CD14-positive monocyte (primary cell): ENCODE measurements around the gene CNTNAP2. TPM values are rescaled to one million over a fixed set of nuclear protein-coding genes. Genes with fewer than 3 reads are reported as not detected.

Experiments
- DNase-seq, 3 donors: peaks; one replicate each; pipeline ENCODE4 v3.0.0-alpha.2; 2011 to 2022
- H2AFZ ChIP-seq: 2 replicates; pipeline ENCODE4 v1.6.0; 2012; ENCODE audit warnings: mild to moderate bottlenecking, low read depth, low read length, inconsistent platforms; ENCODE audit not compliant: insufficient read depth, poor library complexity, severe bottlenecking
- H3K27ac ChIP-seq, 2 donors: 1 replicate in 1 of 2; 2 replicates in 1 of 2; pipeline ENCODE4 v1.5.1; 2012 to 2013; ENCODE audit warnings: low read length in 2 of 2, control low read depth in 1 of 2, inconsistent platforms in 1 of 2, low read depth in 1 of 2, mild to moderate bottlenecking in 1 of 2
- H3K27me3 ChIP-seq, 2 donors: one replicate each; pipeline versions ENCODE4 v1.6.0 to v1.6.1; 2011 to 2013; ENCODE audit warnings: low read length in 2 of 2; ENCODE audit not compliant: control insufficient read depth in 2 of 2, insufficient read depth in 2 of 2
- H3K36me3 ChIP-seq, 2 donors: replicated peaks in 1 of 2; 1 replicate in 1 of 2; 2 replicates in 1 of 2; pipeline versions ENCODE4 v1.5.1 to v1.6.1; 2012 to 2013; ENCODE audit warnings: low read length in 2 of 2, control low read depth in 1 of 2, inconsistent platforms in 1 of 2, mild to moderate bottlenecking in 1 of 2; ENCODE audit not compliant: insufficient read depth in 2 of 2, control insufficient read depth in 1 of 2
- H3K4me1 ChIP-seq, 2 donors: 1 replicate in 1 of 2; 2 replicates in 1 of 2; pipeline versions ENCODE4 v1.5.1 to v1.6.1; 2012 to 2013; ENCODE audit warnings: low read length in 2 of 2, control low read depth in 1 of 2, inconsistent platforms in 1 of 2, mild to moderate bottlenecking in 1 of 2, moderate library complexity in 1 of 2; ENCODE audit not compliant: insufficient read depth in 2 of 2, control insufficient read depth in 1 of 2
- H3K4me2 ChIP-seq: replicated peaks from 2 replicates; pipeline ENCODE3; 2012; ENCODE audit warnings: low read length, moderate library complexity, mild to moderate bottlenecking; ENCODE audit not compliant: poor library complexity, severe bottlenecking; ENCODE audit errors: extremely low read depth
- H3K4me3 ChIP-seq, 3 experiments: fragments of 200-600 bp in 1 of 3; sonication (generic) in 1 of 3; replicated peaks in 1 of 3; 1 replicate in 2 of 3; 2 replicates in 1 of 3; pipeline ENCODE4 v1.5.1; 2011 to 2013; ENCODE audit warnings: low read length in 3 of 3, mild to moderate bottlenecking in 3 of 3, control low read depth in 2 of 3, low read depth in 2 of 3, inconsistent platforms in 1 of 3, moderate library complexity in 1 of 3
- H3K79me2 ChIP-seq: 2 replicates; pipeline ENCODE4 v1.6.0; 2012; ENCODE audit warnings: mild to moderate bottlenecking, control low read depth, inconsistent platforms, low read length, moderate library complexity; ENCODE audit not compliant: insufficient read depth
- H3K9ac ChIP-seq: 2 replicates; pipeline ENCODE4 v1.6.0; 2017; ENCODE audit warnings: low read length, mild to moderate bottlenecking; ENCODE audit not compliant: insufficient read depth, poor library complexity, severe bottlenecking
- H3K9me3 ChIP-seq, 2 donors: replicated peaks in 1 of 2; 1 replicate in 1 of 2; 2 replicates in 1 of 2; pipeline versions ENCODE4 v1.5.1 to v1.6.1; 2012 to 2013; ENCODE audit warnings: low read length in 2 of 2, control low read depth in 1 of 2; ENCODE audit not compliant: control insufficient read depth in 1 of 2, insufficient read depth in 1 of 2
- H4K20me1 ChIP-seq: 2 replicates; pipeline ENCODE4 v1.6.0; 2012; ENCODE audit warnings: mild to moderate bottlenecking, low read length, control low read depth, moderate library complexity; ENCODE audit not compliant: insufficient read depth
- H3K27ac Mint-ChIP-seq, 7 donors: one replicate each; pipeline ENCODE4 v1.8.0; 2020; ENCODE audit warnings: mild to moderate bottlenecking in 7 of 7, mixed read lengths in 7 of 7, moderate library complexity in 6 of 7, inconsistent platforms in 2 of 7
- H3K27me3 Mint-ChIP-seq, 3 donors: one replicate each; pipeline ENCODE4 v1.8.0; 2021 to 2022; ENCODE audit warnings: low read depth in 3 of 3, mild to moderate bottlenecking in 3 of 3, mixed read lengths in 3 of 3, moderate library complexity in 3 of 3, inconsistent platforms in 1 of 3
- H3K36me3 Mint-ChIP-seq, 2 donors: one replicate each; pipeline ENCODE4 v1.8.0; 2020; ENCODE audit warnings: mixed read lengths in 2 of 2, inconsistent platforms in 1 of 2, mild to moderate bottlenecking in 1 of 2
- H3K4me1 Mint-ChIP-seq: one replicate; pipeline ENCODE4 v1.8.0; 2020; ENCODE audit warnings: mild to moderate bottlenecking, mixed read lengths
- H3K4me3 Mint-ChIP-seq, 2 donors: one replicate each; pipeline ENCODE4 v1.8.0; 2020; ENCODE audit warnings: mild to moderate bottlenecking in 2 of 2, mixed read lengths in 2 of 2, moderate library complexity in 1 of 2
- H3K9me3 Mint-ChIP-seq, 7 donors: one replicate each; pipeline ENCODE4 v1.8.0; 2020 to 2022; ENCODE audit warnings: mixed read lengths in 7 of 7, mild to moderate bottlenecking in 6 of 7, moderate library complexity in 6 of 7, inconsistent platforms in 2 of 7
- CTCF ChIP-seq: fragments of 200-600 bp; IDR thresholded peaks from one replicate; pipeline ENCODE4 v1.8.0; 2022; ENCODE audit warnings: antibody characterized with exemption, mild to moderate bottlenecking
- WGBS: methylation state at CpG from one replicate; pipeline ENCODE4 v1.1.5; 2013; ENCODE audit warnings: missing lambda C conversion rate; ENCODE audit not compliant: insufficient coverage; 5-methylcytosine and 5-hydroxymethylcytosine counted together
- intact Hi-C, 2 donors: fragments of 100-400 bp; cut with micrococcal nuclease; formaldehyde crosslinking; loops; one replicate each; pipeline versions ENCODE4 v1.15.0 to v1.15.1; 2023
- polyA plus RNA-seq, 3 donors: library from polyadenylated mRNA; depleted of rRNA in 1 of 3; unstranded in 2 of 3; stranded (reverse) in 1 of 3; fragments of 300-500 nt in 2 of 3; fragments of >200 nt in 1 of 3; fragmentation: Illumina TruSeq in 2 of 3; gene quantifications; 1 replicate in 2 of 3; 2 replicates in 1 of 3; pipeline ENCODE4 v1.2.3, GENCODE V29; 2012 to 2021

The CNTNAP2 gene
- polyA plus RNA-seq, 3 donors: 0.01 TPM; not detected in 2

GRCh38 chr7:146424084-146424483, 307.5 kb downstream of the CNTNAP2 start:
- Mint-ChIP-seq H3K4me3 (no peak overlapping the region), H3K4me1 (no peaks in the 10 kb centered on the region), H3K9me3 (peaks cover 0 to 5% (median 0%) of the 10 kb centered on the region in 7 donors), H3K36me3 (no peaks in the 10 kb centered on the region), H3K27me3 (no peaks in the 10 kb centered on the region), H3K27ac (no peak overlapping the region)
- WGBS: 92% methylated on average over 2 of the region's 6 CpGs
- H3K4me1 ChIP-seq: no peaks in the 10 kb centered on the region
- H3K27ac ChIP-seq: no peak overlapping the region
- H3K79me2 ChIP-seq: no peaks in the 10 kb centered on the region
- TF ChIP-seq CTCF: no peak
- H3K36me3 ChIP-seq: no peaks in the 10 kb centered on the region
- H2AFZ ChIP-seq: no peak overlapping the region
- no peaks in the 10 kb centered on the region for H3K27me3 ChIP-seq
- H3K4me2 ChIP-seq: no peak overlapping the region
- H3K4me3 ChIP-seq: no peak overlapping the region
- H4K20me1 ChIP-seq: no peaks in the 10 kb centered on the region
- intact Hi-C loops: no loop called here
- DNase-seq: no peak
- no peak overlapping the region for H3K9ac ChIP-seq
- peaks cover 0 to 4% of the 10 kb centered on the region in 2 donors for H3K9me3 ChIP-seq

DNA sequence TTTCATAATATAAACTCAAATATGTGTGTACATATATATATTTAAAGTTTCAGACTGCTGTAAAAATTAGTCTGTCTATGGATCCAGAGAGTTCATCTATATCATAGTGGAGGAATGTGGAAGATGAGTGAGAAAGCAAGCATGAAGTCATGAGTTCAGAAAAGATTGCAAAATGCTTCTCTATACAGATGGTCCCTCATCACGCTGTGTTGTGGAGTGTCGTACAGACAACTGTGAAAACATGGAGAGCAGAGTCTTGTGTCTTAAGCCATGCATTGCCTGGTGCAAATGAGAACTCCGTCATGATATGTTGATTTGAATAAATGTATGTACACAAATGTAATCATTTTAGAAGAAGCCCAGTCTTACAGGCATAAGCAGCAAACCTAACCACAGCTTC, 316.9 kb downstream of the CNTNAP2 start:
- no peaks in the 10 kb centered on the region for H4K20me1 ChIP-seq
- Mint-ChIP-seq H3K27ac (no peak overlapping the region), H3K27me3 (no peaks in the 10 kb centered on the region), H3K4me1 (no peaks in the 10 kb centered on the region), H3K36me3 (no peaks in the 10 kb centered on the region), H3K4me3 (no peak overlapping the region), H3K9me3 (peaks cover 0 to 3% (median 2%) of the 10 kb centered on the region in 7 donors)
- TF ChIP-seq CTCF: no peak
- no peak for DNase-seq
- H3K4me3 ChIP-seq: no peak overlapping the region
- H3K27ac ChIP-seq: no peak overlapping the region
- intact Hi-C loops: no loop called here
- no peaks in the 10 kb centered on the region for H3K36me3 ChIP-seq
- H3K4me2 ChIP-seq: no peak overlapping the region
- no peak overlapping the region for H3K9ac ChIP-seq
- H3K4me1 ChIP-seq: no peaks in the 10 kb centered on the region
- H3K27me3 ChIP-seq: no peaks in the 10 kb centered on the region
- no peak overlapping the region for H2AFZ ChIP-seq
- WGBS: no CpG with 5 or more reads among the region's 3 CpGs
- no peaks in the 10 kb centered on the region for H3K9me3 ChIP-seq
- H3K79me2 ChIP-seq: no peaks in the 10 kb centered on the region
